ENCODE results near the gene MID1IP1. TPM values are rescaled to one million over a fixed set of nuclear protein-coding genes. Genes with fewer than 3 reads are reported as not detected.

Gene MID1IP1
- total RNA-seq, 2 donors from 2014 or later = 73.2 to 125 TPM

- no peaks in the 10 kb centered on the region for H3K36me3 ChIP-seq (ENCODE audit: control insufficient read depth, insufficient read depth, low read length)
- H3K27me3 ChIP-seq (ENCODE audit: control insufficient read depth, insufficient read depth, low read length, poor library complexity, severe bottlenecking) = no peaks in the 10 kb centered on the region
- TF ChIP-seq, protein P1, sequence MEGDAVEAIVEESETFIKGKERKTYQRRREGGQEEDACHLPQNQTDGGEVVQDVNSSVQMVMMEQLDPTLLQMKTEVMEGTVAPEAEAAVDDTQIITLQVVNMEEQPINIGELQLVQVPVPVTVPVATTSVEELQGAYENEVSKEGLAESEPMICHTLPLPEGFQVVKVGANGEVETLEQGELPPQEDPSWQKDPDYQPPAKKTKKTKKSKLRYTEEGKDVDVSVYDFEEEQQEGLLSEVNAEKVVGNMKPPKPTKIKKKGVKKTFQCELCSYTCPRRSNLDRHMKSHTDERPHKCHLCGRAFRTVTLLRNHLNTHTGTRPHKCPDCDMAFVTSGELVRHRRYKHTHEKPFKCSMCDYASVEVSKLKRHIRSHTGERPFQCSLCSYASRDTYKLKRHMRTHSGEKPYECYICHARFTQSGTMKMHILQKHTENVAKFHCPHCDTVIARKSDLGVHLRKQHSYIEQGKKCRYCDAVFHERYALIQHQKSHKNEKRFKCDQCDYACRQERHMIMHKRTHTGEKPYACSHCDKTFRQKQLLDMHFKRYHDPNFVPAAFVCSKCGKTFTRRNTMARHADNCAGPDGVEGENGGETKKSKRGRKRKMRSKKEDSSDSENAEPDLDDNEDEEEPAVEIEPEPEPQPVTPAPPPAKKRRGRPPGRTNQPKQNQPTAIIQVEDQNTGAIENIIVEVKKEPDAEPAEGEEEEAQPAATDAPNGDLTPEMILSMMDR (conservative IDR thresholded peaks at IDR 0.05) = no peak
- H3K4me3 ChIP-seq (ENCODE audit: low read length) = no peak overlapping the region
- Mint-ChIP-seq H3K4me3 (no peak overlapping the region), H3K9me3 (peaks cover 28% of the 10 kb centered on the region), H3K27me3 (ENCODE audit: insufficient read depth) (no peaks in the 10 kb centered on the region), H3K4me1 (no peaks in the 10 kb centered on the region), H3K27ac (no peak overlapping the region), H3K36me3 (ENCODE audit: low read depth) (no peaks in the 10 kb centered on the region)
- H3K9me3 ChIP-seq (ENCODE audit: control insufficient read depth, low read length) = no peaks in the 10 kb centered on the region
- no peaks in the 10 kb centered on the region for H3K4me1 ChIP-seq (ENCODE audit: control insufficient read depth, insufficient read depth, low read length)
- H3K9ac ChIP-seq (ENCODE audit: extremely low read depth, low read length, poor library complexity, severe bottlenecking) = no peak overlapping the region
- H3K27ac ChIP-seq (ENCODE audit: low read depth, low read length) = no peak overlapping the region
- DNase-seq = no peak
- WGBS, 2 experiments (ENCODE audit: insufficient coverage in 1 of 2, insufficient read length in 1 of 2) = 90 to 91% methylated on average over 7 to 10 of the region's 10 CpGs
Measured at GRCh38 chrX:38770152-38770551, 31.1 kb upstream of the MID1IP1 start.

DNA sequence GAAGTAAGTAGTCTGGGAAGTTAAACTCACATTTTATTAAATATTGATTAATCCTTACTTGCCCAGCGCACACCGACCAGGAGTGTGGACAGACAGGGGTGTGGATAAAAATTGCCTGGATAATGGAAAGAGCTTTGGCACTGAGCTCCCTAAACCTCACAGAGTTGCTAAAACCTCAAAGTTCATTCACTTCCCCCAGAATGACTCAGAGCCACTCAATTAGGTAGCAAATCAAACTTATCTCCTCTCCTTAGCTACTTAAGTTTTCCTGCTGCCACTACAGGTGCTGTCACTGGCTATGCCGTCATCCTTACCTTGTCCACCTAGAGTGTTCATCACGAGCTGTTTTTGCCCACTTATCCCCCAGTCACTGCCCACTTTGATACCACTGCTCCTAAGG lies 27.0 kb upstream of the MID1IP1 start:
- WGBS, 2 experiments (ENCODE audit: insufficient coverage in 1 of 2, insufficient read length in 1 of 2) = 84% methylated on average over 2 of the region's 4 CpGs; no CpG with 5 or more reads in 1 of the 2 experiments
- H3K9ac ChIP-seq (ENCODE audit: extremely low read depth, low read length, poor library complexity, severe bottlenecking) = no peak overlapping the region
- no peaks in the 10 kb centered on the region for H3K27me3 ChIP-seq (ENCODE audit: control insufficient read depth, insufficient read depth, low read length, poor library complexity, severe bottlenecking)
- H3K4me1 ChIP-seq (ENCODE audit: control insufficient read depth, insufficient read depth, low read length) = no peaks in the 10 kb centered on the region
- no peak overlapping the region for H3K4me3 ChIP-seq (ENCODE audit: low read length)
- H3K4me3 Mint-ChIP-seq = no peak overlapping the region
- TF ChIP-seq, protein P1 (conservative IDR thresholded peaks at IDR 0.05) = no peak
- no peaks in the 10 kb centered on the region for H3K9me3 ChIP-seq (ENCODE audit: control insufficient read depth, low read length)
- H3K4me1 Mint-ChIP-seq = no peaks in the 10 kb centered on the region
- H3K36me3 ChIP-seq (ENCODE audit: control insufficient read depth, insufficient read depth, low read length) = no peaks in the 10 kb centered on the region
- DNase-seq = no peak
- peaks cover 17% of the 10 kb centered on the region for H3K9me3 Mint-ChIP-seq
- no peaks in the 10 kb centered on the region for H3K36me3 Mint-ChIP-seq (ENCODE audit: low read depth)
- H3K27ac ChIP-seq (ENCODE audit: low read depth, low read length) = no peak overlapping the region
- H3K27ac Mint-ChIP-seq = no peak overlapping the region
- H3K27me3 Mint-ChIP-seq (ENCODE audit: insufficient read depth) = no peaks in the 10 kb centered on the region

DNA sequence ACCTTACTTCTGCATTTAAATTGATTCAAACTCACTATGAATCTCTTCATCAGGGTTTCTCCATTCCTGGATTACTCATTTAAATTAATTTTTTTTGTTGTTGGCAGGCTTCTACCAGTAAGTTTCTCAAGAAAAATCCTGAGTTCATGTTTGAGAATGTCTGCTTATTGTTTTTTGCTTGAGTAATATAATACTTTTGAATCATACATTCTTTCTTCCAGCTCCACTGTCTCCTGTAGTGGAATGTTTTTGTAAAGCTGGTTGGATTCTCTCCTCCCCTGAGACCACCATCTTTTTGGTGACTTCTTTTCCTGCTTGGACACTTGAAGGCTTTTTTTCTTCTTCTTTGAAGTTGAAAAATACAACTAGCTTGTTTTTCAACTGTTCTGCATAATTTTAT lies 4.3 kb upstream of the MID1IP1 start:
- no peak overlapping the region for H3K27ac Mint-ChIP-seq
- Histone ChIP-seq H3K4me1 (ENCODE audit: control insufficient read depth, insufficient read depth, low read length) (no peaks in the 10 kb centered on the region), H3K27me3 (ENCODE audit: control insufficient read depth, insufficient read depth, low read length, poor library complexity, severe bottlenecking) (no peaks in the 10 kb centered on the region), H3K27ac (ENCODE audit: low read depth, low read length) (no peak overlapping the region), H3K36me3 (ENCODE audit: control insufficient read depth, insufficient read depth, low read length) (no peaks in the 10 kb centered on the region), H3K9ac (ENCODE audit: extremely low read depth, low read length, poor library complexity, severe bottlenecking) (no peak overlapping the region), H3K4me3 (ENCODE audit: low read length) (no peak overlapping the region), H3K9me3 (ENCODE audit: control insufficient read depth, low read length) (no peaks in the 10 kb centered on the region)
- no peak for DNase-seq
- no peak overlapping the region for H3K4me3 Mint-ChIP-seq
- peaks cover 14% of the 10 kb centered on the region for H3K9me3 Mint-ChIP-seq
- no peaks in the 10 kb centered on the region for H3K4me1 Mint-ChIP-seq
- H3K36me3 Mint-ChIP-seq (ENCODE audit: low read depth) = no peaks in the 10 kb centered on the region
- TF ChIP-seq, protein P1 (conservative IDR thresholded peaks at IDR 0.05) = no peak
- no peaks in the 10 kb centered on the region for H3K27me3 Mint-ChIP-seq (ENCODE audit: insufficient read depth)

Data from endodermal cell (in vitro differentiated cells).